ENCODE measurements around the gene MAP2K4. TPM values are rescaled to one million over a fixed set of nuclear protein-coding genes. Genes with fewer than 3 reads are reported as not detected.
A peak's percentile ranks its signal among the peaks of the same experiment; 100 is the strongest.

Gene MAP2K4
- total RNA-seq, 2 experiments from 2014 or later: 26.0 to 27.3 TPM

DNA sequence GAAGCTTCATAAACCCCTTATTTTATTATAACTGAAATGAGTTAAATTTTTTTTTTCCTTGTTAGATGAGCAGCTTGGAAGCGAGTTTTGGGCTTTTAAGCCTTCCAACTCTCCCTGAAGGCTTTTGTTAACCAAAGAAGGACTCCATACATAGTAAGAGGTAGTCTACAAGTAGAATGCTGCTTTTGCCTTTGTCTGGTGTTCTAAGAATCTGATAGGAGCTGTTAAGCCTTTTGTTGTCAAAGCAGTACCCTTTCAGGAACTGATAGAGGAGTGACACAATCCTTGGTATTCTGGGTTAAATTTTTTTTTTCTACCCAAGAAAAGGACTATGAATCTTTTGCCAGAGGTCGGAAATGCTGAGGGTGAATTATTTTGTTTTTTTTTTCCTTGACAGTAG lies 26.1 kb downstream of the MAP2K4 start:
- ChIA-PET CTCF (interaction anchor here (0.9 kb wide), 1 partner anchor 19 kb away, joined by 5 read pairs; no protein-coding TSS in a partner anchor), POLR2A (no interaction called here)
- no peak for DNase-seq
- Mint-ChIP-seq H3K4me1 (peaks cover 19% of the 10 kb centered on the region), H3K27me3 (no peaks in the 10 kb centered on the region), H3K36me3 (ENCODE audit: low read depth) (peaks cover 5% of the 10 kb centered on the region), H3K9me3 (peaks cover 2% of the 10 kb centered on the region), H3K27ac (no peak overlapping the region), H3K4me3 (no peak overlapping the region)

DNA sequence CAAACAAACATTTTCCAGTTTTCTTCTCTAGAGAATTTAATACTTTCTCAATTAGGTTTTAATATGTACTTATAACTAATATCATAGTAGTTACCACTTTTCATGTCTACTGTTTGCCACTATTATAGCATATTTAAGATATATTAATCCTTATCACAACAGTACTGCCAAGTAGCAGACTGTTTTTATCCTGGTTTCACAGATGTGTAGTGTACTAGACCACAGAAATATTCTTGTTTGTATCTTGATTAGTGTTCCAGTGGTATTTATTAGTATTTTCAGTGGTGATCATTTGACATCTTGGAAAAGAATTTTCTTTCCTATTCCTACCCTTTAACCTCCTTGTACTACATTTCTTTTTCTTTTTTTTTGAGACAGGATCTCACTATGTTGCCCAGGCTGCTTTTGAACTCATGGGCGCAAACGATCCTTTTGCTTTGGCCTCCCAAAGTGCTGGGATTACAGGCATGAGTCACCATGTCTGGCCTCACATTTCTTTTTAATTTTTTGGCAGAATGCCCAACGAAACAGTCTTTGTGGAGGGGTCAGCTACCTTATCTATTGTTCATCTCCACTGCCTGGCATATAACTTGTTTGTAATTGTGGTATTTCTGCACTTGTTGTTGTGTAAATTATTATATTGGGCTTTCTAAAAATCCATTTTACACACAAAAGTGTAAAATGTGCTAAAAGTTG lies 27.2 kb downstream of the MAP2K4 start:
- H3K27me3 Mint-ChIP-seq: no peaks in the 10 kb centered on the region
- no peak overlapping the region for H3K4me3 Mint-ChIP-seq
- peaks cover 3% of the 10 kb centered on the region for H3K36me3 Mint-ChIP-seq (ENCODE audit: low read depth)
- no peak overlapping the region for H3K27ac Mint-ChIP-seq
- POLR2A ChIA-PET: no interaction called here
- CTCF ChIA-PET: no interaction called here
- no peaks in the 10 kb centered on the region for H3K9me3 Mint-ChIP-seq
- no peak for DNase-seq
- H3K4me1 Mint-ChIP-seq: peaks cover 25% of the 10 kb centered on the region

DNA sequence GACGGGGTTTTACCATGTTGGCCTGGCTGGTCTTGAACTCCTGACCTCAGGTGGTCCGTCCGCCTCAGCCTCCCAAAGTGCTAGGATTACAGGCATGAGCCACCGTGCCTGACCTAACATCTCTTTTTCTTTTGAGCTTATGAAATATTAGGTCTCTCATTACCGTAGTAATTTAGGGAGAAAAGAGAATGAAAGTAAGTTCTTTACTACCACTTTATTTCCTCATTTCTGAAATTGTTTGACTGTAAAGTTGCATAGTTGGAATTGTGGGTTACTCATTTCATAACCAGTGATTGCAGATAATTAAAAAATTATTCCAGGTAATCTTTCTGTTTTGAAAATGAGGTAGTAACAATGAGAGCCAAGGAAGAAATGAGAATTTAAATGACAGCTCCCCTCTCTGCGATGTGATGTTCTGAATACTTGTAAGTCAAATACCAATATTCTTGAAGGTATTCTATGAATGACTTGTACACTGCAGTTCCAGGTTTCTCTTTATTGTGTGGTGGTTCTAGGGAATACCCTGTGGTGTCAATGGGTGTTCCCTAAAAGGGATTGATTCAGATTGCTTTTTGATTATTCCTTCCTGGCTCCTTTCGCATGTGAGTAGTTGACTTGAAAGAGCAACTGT lies 28.3 kb downstream of the MAP2K4 start:
- Mint-ChIP-seq H3K9me3 (no peaks in the 10 kb centered on the region), H3K27me3 (no peaks in the 10 kb centered on the region), H3K36me3 (ENCODE audit: low read depth) (peaks cover 3% of the 10 kb centered on the region), H3K27ac (no peak overlapping the region), H3K4me1 (peaks cover 32% of the 10 kb centered on the region), H3K4me3 (no peak overlapping the region)
- ChIA-PET CTCF (no interaction called here), POLR2A (no interaction called here)
- DNase-seq: no peak

DNA sequence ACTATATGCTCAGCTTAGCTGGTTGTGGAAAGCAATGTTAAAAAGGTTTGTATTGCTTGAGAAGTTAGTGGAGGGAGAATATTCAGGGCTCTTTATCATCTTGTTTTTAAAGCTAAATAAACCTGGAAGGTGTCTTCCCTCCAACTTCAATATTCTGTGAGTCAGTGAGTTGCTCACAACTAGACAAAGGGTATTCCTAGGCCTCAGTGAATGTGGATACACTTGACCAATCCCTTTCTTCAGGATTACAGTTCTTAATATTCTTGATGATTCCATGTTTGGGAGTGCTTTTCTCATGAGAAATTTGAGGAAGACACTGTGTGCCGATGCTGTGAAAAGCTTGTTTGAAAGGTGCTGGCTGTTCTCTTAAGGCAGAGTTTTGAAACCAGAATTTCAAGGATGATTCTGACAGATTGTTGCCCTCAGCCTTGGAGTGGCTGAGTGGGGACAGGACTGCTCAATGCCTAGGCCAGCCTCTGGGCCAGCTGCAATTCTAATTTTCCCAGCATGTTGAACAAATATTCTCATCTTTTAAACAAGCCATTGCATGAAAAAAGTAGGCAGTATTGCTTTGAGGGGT lies 30.1 kb downstream of the MAP2K4 start:
- H3K9me3 Mint-ChIP-seq: no peaks in the 10 kb centered on the region
- H3K27me3 Mint-ChIP-seq: no peaks in the 10 kb centered on the region
- ChIA-PET CTCF (no interaction called here), POLR2A (no interaction called here)
- H3K4me1 Mint-ChIP-seq: peaks cover 44% of the 10 kb centered on the region
- no peak for DNase-seq
- H3K36me3 Mint-ChIP-seq (ENCODE audit: low read depth): peaks cover 7% of the 10 kb centered on the region
- H3K27ac Mint-ChIP-seq: no peak overlapping the region
- no peak overlapping the region for H3K4me3 Mint-ChIP-seq

DNA sequence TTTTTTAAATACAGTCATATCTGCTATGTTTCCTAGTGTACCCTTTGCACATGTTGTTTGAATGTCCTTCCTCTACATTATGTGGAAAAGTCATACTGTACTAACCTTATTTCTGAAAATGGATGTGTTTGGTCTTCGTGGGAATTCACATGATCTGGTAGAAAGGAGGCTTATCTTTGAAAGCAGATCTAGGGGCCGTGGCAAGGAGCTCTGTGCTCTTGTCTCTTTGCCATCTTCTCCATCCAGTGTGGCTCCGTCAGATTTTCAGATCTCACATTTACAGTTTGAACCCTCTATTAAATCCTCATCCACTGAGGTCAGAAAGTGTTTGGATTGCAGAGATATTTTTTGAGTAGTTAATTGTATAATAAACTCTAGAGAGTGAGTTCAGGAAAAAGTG lies 32.9 kb downstream of the MAP2K4 start:
- no peaks in the 10 kb centered on the region for H3K9me3 Mint-ChIP-seq
- no peak for DNase-seq
- ChIA-PET CTCF (interaction anchor here (0.9 kb wide), 1 partner anchor 16 kb away, joined by 3 read pairs; no protein-coding TSS in a partner anchor), POLR2A (interaction anchor here (0.7 kb wide), 1 partner anchor 33 kb away, joined by 3 read pairs; the partner anchor contains the start of gene MAP2K4)
- peak overlapping the region; percentile 82 for H3K27ac Mint-ChIP-seq
- peaks cover 14% of the 10 kb centered on the region for H3K36me3 Mint-ChIP-seq (ENCODE audit: low read depth)
- peaks cover 57% of the 10 kb centered on the region for H3K4me1 Mint-ChIP-seq
- H3K4me3 Mint-ChIP-seq: peak overlapping the region; percentile 66
- H3K27me3 Mint-ChIP-seq: no peaks in the 10 kb centered on the region

DNA sequence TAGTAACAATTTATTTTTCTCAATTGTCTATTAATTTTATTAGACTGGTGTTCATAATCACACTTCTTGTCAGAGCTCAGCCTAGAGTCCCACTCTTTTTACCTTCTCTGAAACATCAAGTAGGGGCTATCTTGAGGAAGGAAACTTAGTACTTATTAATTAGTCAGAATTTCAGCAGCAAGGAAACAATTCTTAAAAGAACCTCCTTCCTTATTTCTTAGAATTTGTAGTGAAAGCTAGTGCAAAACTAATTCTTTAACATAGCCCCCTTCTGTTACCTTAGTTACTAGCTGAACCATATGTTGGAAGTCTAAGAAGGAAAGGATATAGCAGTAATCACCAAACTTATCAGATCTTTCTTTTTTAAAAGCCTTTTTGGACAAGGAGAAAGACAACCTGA lies 35.2 kb downstream of the MAP2K4 start:
- Mint-ChIP-seq H3K4me1 (peaks cover 49% of the 10 kb centered on the region), H3K27me3 (no peaks in the 10 kb centered on the region), H3K4me3 (peak overlapping the region; percentile 27), H3K36me3 (ENCODE audit: low read depth) (peaks cover 21% of the 10 kb centered on the region), H3K27ac (peak overlapping the region; percentile 74), H3K9me3 (no peaks in the 10 kb centered on the region)
- DNase-seq: no peak
- ChIA-PET CTCF (no interaction called here), POLR2A (interaction anchor here (1.0 kb wide), 1 partner anchor 59 kb away, joined by 3 read pairs; the partner anchor contains the start of gene ZNF18)

DNA sequence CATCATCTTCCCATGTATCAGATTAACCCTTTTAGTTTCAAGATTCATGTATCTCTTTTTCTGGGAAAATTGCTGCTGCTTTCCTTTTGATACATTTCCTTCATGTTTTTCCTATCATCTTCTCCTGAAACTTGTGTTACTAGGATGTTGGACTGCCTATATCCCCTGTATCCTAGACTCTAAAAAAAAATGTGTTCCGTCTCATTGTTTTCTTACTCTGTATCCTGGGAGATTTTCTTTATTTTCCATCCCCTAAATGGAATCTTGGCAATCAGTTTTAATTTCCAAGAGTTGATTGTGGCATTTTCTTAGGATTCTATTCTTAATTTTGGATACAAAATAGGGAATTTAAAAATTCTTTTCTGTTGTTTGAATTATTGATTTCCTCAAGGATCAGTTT lies 36.8 kb downstream of the MAP2K4 start:
- H3K9me3 Mint-ChIP-seq: no peaks in the 10 kb centered on the region
- DNase-seq: no peak
- peaks cover 45% of the 10 kb centered on the region for H3K4me1 Mint-ChIP-seq
- POLR2A ChIA-PET: no interaction called here
- peaks cover 23% of the 10 kb centered on the region for H3K36me3 Mint-ChIP-seq (ENCODE audit: low read depth)
- CTCF ChIA-PET: no interaction called here
- no peak overlapping the region for H3K4me3 Mint-ChIP-seq
- no peak overlapping the region for H3K27ac Mint-ChIP-seq
- no peaks in the 10 kb centered on the region for H3K27me3 Mint-ChIP-seq

DNA sequence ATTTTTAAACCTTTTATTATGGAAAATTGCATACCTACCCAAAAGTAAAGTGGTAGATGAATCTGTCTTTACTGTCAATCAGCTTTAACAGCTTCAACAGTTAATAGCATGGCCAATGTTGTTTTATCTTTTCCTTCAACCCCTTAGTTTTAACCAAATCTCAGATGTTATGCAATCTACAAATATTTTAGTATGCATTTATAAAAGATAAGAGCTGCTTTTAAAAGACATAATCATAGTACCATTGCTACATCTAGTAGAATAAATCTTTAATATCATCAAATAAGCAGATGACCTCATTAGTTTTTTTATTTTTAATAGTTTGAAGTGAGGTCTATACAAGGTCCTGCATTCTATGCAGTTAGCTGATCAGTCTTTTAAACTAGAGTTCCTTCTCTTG lies 37.9 kb downstream of the MAP2K4 start:
- Mint-ChIP-seq H3K27ac (no peak overlapping the region), H3K36me3 (ENCODE audit: low read depth) (peaks cover 23% of the 10 kb centered on the region), H3K4me3 (no peak overlapping the region), H3K4me1 (peaks cover 40% of the 10 kb centered on the region), H3K9me3 (no peaks in the 10 kb centered on the region), H3K27me3 (no peaks in the 10 kb centered on the region)
- CTCF ChIA-PET: no interaction called here
- POLR2A ChIA-PET: no interaction called here
- DNase-seq: no peak

DNA sequence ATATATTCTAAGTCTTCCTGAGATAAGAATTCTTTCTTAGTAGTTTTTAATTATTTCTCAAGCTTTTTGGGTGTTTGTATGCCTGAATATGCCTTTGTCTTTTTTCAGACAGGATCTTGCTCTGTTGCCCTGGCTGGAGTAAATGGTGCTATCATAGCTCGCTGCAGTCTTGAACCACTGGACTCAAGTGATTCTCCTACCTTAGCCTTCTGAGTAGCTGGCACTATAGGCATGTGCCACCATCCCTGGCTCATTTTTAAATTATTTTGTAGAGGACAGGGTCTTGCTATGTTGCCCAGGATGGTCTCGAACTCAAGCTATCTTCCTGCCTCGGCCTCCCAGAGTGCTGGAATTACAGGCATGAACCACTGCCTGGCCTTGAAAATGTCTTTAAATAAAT lies 41.6 kb downstream of the MAP2K4 start:
- peaks cover 9% of the 10 kb centered on the region for H3K4me1 Mint-ChIP-seq
- H3K9me3 Mint-ChIP-seq: peaks cover 2% of the 10 kb centered on the region
- CTCF ChIA-PET: no interaction called here
- DNase-seq: no peak
- H3K27me3 Mint-ChIP-seq: no peaks in the 10 kb centered on the region
- peaks cover 27% of the 10 kb centered on the region for H3K36me3 Mint-ChIP-seq (ENCODE audit: low read depth)
- H3K27ac Mint-ChIP-seq: no peak overlapping the region
- POLR2A ChIA-PET: interaction anchor here (0.7 kb wide), 1 partner anchor 745 kb away, joined by 3 read pairs; no protein-coding TSS in a partner anchor
- H3K4me3 Mint-ChIP-seq: no peak overlapping the region

DNA sequence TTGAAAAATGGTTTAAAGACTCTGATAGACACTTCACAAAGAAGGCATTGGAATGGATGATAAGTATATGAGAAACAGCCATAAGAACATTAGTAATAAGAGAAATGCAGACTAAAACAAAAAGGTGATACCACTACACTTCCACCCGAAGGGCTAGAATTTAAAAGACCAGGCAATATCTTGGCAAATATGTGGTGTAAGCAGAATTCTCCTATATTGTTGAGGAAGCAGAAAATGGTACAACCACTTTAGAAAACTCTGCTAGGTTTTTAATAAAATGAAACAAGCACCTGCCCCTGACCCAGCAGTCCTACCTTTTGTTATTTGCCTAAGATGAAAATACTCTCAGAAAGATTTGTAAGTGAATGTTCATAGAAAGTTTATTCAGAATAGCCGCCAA lies 43.7 kb downstream of the MAP2K4 start:
- Mint-ChIP-seq H3K36me3 (ENCODE audit: low read depth) (peaks cover 18% of the 10 kb centered on the region), H3K27ac (no peak overlapping the region), H3K27me3 (no peaks in the 10 kb centered on the region), H3K4me3 (no peak overlapping the region), H3K9me3 (peaks cover 2% of the 10 kb centered on the region), H3K4me1 (peaks cover 2% of the 10 kb centered on the region)
- POLR2A ChIA-PET: no interaction called here
- DNase-seq: no peak
- CTCF ChIA-PET: no interaction called here

DNA sequence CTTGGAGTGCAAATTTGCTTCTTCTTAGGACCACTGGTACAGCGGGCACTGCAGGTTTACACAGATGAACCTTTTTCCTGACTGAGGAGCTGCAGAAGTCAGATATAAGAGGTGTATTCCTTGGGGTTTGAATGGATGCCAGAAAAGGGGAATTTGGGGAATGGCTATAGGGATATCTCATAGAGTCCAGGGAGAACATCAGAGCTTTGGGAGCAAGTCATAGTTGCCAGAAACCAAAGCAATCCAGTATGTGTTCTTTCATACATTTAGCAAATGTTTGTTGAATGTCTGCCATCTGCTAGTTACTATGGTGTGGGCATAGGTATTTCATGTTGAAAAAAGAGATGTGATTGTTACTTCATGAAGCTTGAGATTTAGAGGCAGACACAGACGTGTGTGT lies 46.8 kb downstream of the MAP2K4 start:
- POLR2A ChIA-PET: no interaction called here
- Mint-ChIP-seq H3K9me3 (peaks cover 2% of the 10 kb centered on the region), H3K36me3 (ENCODE audit: low read depth) (peaks cover 17% of the 10 kb centered on the region), H3K27me3 (no peaks in the 10 kb centered on the region), H3K27ac (no peak overlapping the region), H3K4me3 (no peak overlapping the region), H3K4me1 (peaks cover 2% of the 10 kb centered on the region)
- CTCF ChIA-PET: no interaction called here
- DNase-seq: no peak

DNA sequence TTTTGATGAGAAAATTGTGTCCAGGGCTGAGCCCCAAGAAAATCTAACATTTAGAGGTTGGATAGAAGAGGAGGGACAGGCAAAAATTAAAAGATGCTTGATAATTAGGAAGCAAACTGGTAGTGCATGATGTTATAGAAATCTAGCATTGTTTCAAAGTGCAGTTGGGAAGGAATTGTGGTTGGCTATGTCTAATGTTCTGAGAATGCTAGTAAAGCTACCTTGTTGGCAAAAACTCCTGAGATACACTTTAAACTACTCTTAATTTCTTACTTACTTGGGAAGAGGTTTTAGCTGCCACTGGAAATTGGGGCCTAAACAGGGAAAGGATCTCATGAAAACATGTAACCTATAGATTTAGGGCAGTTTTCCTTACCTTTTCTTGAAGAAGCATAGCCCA lies 48.3 kb downstream of the MAP2K4 start:
- Mint-ChIP-seq H3K9me3 (peaks cover 5% of the 10 kb centered on the region), H3K4me1 (peaks cover 2% of the 10 kb centered on the region), H3K27ac (no peak overlapping the region), H3K36me3 (ENCODE audit: low read depth) (peaks cover 17% of the 10 kb centered on the region), H3K4me3 (no peak overlapping the region), H3K27me3 (no peaks in the 10 kb centered on the region)
- ChIA-PET CTCF (no interaction called here), POLR2A (no interaction called here)
- DNase-seq: no peak

DNA sequence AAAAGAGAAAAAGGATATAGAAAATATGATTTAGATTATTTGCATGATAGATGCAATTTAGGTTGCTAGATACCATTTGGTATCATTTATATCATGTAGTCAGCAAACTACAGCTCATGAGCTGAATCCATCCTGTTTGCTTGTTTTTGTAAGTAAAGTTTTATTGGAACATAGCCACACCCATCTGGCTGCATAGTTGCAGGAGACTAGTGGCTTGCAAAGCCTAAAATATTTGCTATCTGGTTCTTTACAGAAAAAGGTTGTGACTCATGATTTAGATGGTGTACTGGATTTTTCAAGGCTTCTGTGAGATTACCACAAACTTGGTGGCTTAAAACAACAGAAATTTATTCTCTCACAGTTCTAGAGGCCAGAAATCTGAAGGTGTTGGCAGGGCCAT lies 49.9 kb downstream of the MAP2K4 start:
- Mint-ChIP-seq H3K9me3 (peaks cover 3% of the 10 kb centered on the region), H3K27me3 (no peaks in the 10 kb centered on the region), H3K4me3 (no peak overlapping the region), H3K27ac (no peak overlapping the region), H3K36me3 (ENCODE audit: low read depth) (peaks cover 22% of the 10 kb centered on the region), H3K4me1 (no peaks in the 10 kb centered on the region)
- ChIA-PET POLR2A (no interaction called here), CTCF (no interaction called here)
- DNase-seq: no peak
